T-helper 2 cell treated with Interferon-gamma antibody and Interleukin-4, amounts not matched to agents 5 μg/mL and 100 μg/mL, for 36 hours (primary cell): Measurements from ENCODE around the gene URB2.
A peak's percentile ranks its signal among the peaks of the same experiment; 100 is the strongest.
"Not testable (repeated sequence)": the region's sequence is repeated elsewhere in the genome, so short reads cannot be mapped to it uniquely, and the experiment has no call there.

Experiments
- DNase-seq: peaks from one replicate; pipeline ENCODE4 v3.0.0; 2021; ENCODE audit warnings: low spot score
- H3K27ac Mint-ChIP-seq: one replicate; pipeline ENCODE4 v1.8.0; 2021; ENCODE audit warnings: mild to moderate bottlenecking, mixed read lengths
- H3K27me3 Mint-ChIP-seq: one replicate; pipeline ENCODE4 v1.8.0; 2021; ENCODE audit warnings: low read depth, mixed read lengths
- H3K36me3 Mint-ChIP-seq: one replicate; pipeline ENCODE4 v1.8.0; 2021; ENCODE audit warnings: low read depth, mixed read lengths
- H3K4me1 Mint-ChIP-seq: one replicate; pipeline ENCODE4 v1.8.0; 2021; ENCODE audit warnings: low read depth, mixed read lengths
- H3K4me3 Mint-ChIP-seq: one replicate; pipeline ENCODE4 v1.8.0; 2022; ENCODE audit warnings: mild to moderate bottlenecking, moderate library complexity, mixed read lengths
- H3K9me3 Mint-ChIP-seq: one replicate; pipeline ENCODE4 v1.8.0; 2021; ENCODE audit warnings: mixed read lengths

URB2 gene

DNA sequence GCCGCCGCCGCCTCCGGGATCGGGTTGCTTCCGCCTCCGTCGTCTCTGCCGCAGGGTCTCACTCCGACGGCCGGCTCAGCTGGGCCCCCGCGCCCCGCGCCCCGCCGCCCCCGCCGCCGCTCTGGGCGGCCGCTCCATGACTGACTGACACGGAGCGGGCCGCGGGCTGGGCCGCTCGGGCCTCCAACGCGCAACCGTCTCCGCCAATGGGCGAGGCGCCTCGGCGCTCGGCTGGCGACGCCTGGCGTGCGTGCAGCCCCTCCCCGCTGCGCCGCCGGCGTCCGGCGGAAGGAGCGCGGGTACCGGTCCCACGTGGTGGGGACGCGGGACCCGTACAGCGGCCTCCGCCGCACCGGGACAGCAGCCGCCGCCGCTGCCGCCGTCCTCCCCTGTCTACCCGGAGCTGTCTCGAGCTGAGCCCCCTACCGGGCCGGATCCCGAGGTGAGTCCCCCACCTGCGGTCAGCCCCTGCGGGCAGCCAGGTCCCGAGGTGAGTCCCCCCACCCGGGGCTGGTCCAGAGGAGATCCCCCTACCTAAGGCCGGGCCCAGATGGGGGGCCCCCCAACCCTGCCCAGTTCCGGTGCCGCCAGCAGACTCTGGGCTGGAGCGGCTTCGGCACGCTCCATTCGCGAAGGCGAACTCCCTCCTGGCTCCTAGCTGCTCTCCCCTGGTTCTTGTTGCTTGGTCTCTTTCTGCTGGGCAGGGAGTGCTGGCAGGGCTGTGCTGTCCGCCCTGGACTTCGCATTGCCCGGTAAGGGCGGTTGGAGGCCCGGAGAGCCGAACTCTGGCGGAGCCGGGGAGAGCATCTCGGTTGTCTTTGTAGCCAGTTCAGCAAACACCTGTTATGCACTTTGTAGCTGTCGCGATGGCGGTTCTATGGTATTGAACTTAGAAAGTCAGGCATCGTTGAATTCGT lies at the start of gene URB2, which contains the start of gene TAF5L:
TSS of gene URB2 (plus strand) at position 333 of the 917 bp plus-strand sequence. CDS start 1,387 bp downstream, outside the sequence.
TSS of gene TAF5L (minus strand) at position 208 of the 917 bp plus-strand sequence. CDS start 11,640 bp downstream, outside the sequence.
- peak; percentile 92 for DNase-seq
- H3K4me1 Mint-ChIP-seq, result peaks cover 38% of the 10 kb centered on the region
- H3K27ac Mint-ChIP-seq, result peak within 1 kb of the TSS; percentile 96
- H3K36me3 Mint-ChIP-seq, result peaks cover 23% of the 10 kb centered on the region
- H3K4me3 Mint-ChIP-seq, result peak within 1 kb of the TSS; percentile 99
- H3K27me3 Mint-ChIP-seq, result no peaks in the 10 kb centered on the region
- no peaks in the 10 kb centered on the region for H3K9me3 Mint-ChIP-seq

GRCh38 chr1:229578168-229579058 lies 47.6 kb upstream of the URB2 start:
- H3K27ac Mint-ChIP-seq, result no peak overlapping the region
- DNase-seq, result no peak

DNA sequence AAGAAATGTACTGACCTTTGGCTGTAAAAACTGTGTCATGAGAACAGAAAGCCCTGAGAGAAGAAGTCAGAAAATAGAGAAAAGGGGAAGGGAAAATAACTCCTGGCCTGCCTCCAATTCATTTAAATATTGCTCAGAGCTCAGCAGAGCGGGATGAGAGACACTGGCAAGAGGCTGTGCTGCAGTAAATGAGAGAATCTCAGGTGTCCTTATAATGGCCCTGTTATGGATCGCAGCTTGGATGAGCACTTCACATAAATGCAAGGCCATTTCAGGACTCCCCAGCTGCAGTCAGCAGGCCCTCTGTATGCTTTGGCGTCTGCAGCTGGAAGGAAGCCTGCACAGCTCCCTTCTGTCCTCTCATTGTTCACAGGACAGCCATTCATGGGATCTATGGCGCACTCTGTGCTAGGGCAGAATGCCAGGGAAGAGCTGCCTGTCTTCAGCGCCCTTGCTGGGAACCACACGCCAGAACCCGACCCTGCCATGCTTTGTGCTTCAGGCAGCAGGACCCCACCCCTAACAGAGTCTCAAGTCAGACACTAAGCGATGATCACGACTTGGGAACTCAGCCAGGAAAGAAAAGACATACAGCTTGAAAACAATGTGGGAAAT lies 46.9 kb upstream of the URB2 start:
- no peaks in the 10 kb centered on the region for H3K9me3 Mint-ChIP-seq
- no peak overlapping the region for H3K27ac Mint-ChIP-seq
- H3K4me1 Mint-ChIP-seq, result no peaks in the 10 kb centered on the region
- no peak overlapping the region for H3K4me3 Mint-ChIP-seq
- no peak for DNase-seq
- H3K27me3 Mint-ChIP-seq, result peaks cover 15% of the 10 kb centered on the region
- H3K36me3 Mint-ChIP-seq, result no peaks in the 10 kb centered on the region

More at GRCh38 chr1:229578168-229579058, 47.6 kb upstream of the URB2 start:
- Mint-ChIP-seq H3K27me3 (peaks cover 15% of the 10 kb centered on the region), H3K36me3 (no peaks in the 10 kb centered on the region), H3K4me1 (no peaks in the 10 kb centered on the region), H3K9me3 (no peaks in the 10 kb centered on the region), H3K4me3 (no peak overlapping the region)

- DNase-seq, result no peak
- H3K4me3 Mint-ChIP-seq, result no peak overlapping the region
- no peaks in the 10 kb centered on the region for H3K9me3 Mint-ChIP-seq
- no peaks in the 10 kb centered on the region for H3K4me1 Mint-ChIP-seq
- H3K27ac Mint-ChIP-seq, result no peak overlapping the region
- H3K27me3 Mint-ChIP-seq, result peaks cover 15% of the 10 kb centered on the region
- no peaks in the 10 kb centered on the region for H3K36me3 Mint-ChIP-seq
Measured at GRCh38 chr1:229581485-229581884, 44.6 kb upstream of the URB2 start.

DNA sequence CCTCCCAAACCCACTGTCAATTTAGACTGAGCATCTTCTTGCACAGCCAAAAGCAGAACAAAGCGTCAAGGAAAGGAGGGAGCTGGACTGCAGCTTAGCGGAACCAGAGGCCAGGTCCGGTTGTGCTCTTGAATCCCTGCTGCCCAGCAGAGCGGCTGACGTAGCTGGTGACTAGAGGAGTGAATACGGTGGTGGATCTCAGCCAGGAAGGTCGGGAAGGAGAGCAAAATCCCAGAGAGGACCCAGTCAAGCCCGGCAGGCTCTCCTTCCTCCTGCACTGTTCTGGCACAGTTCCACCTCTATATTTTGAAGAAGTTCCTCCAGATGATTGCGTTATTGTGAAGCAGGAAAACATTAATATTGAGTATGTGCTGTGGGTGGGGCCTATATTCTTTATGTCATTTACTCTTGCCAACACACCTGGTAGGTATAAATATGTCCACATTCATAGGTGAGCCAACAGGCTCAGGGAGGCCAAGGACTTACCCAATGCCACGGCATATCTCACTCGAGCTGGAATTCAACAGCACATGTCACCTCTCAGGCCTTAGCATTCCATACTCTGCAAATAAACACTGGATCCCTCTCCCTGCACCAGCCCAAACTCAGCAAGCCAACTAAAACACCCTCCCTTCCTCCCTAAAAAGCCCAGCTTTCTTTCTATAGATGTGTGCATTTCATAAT lies 43.9 kb upstream of the URB2 start:
- Mint-ChIP-seq H3K4me1 (no peaks in the 10 kb centered on the region), H3K9me3 (no peaks in the 10 kb centered on the region), H3K4me3 (no peak overlapping the region), H3K27ac (no peak overlapping the region), H3K36me3 (no peaks in the 10 kb centered on the region), H3K27me3 (peaks cover 15% of the 10 kb centered on the region)
- DNase-seq, result no peak

GRCh38 chr1:229582715-229583114 lies 43.3 kb upstream of the URB2 start:
- Mint-ChIP-seq H3K36me3 (no peaks in the 10 kb centered on the region), H3K27ac (no peak overlapping the region), H3K4me3 (no peak overlapping the region), H3K27me3 (peaks cover 15% of the 10 kb centered on the region), H3K9me3 (no peaks in the 10 kb centered on the region), H3K4me1 (no peaks in the 10 kb centered on the region)
- no peak for DNase-seq

GRCh38 chr1:229585338-229585737 lies 40.7 kb upstream of the URB2 start:
- H3K27me3 Mint-ChIP-seq, result peaks cover 3% of the 10 kb centered on the region
- no peaks in the 10 kb centered on the region for H3K4me1 Mint-ChIP-seq
- no peak for DNase-seq
- H3K27ac Mint-ChIP-seq, result no peak overlapping the region
- H3K36me3 Mint-ChIP-seq, result no peaks in the 10 kb centered on the region
- H3K4me3 Mint-ChIP-seq, result no peak overlapping the region
- no peaks in the 10 kb centered on the region for H3K9me3 Mint-ChIP-seq

- no peak for DNase-seq
- Mint-ChIP-seq H3K27ac (no peak overlapping the region), H3K27me3 (no peaks in the 10 kb centered on the region), H3K4me3 (no peak overlapping the region), H3K4me1 (no peaks in the 10 kb centered on the region), H3K9me3 (no peaks in the 10 kb centered on the region), H3K36me3 (peaks cover 9% of the 10 kb centered on the region)
Measured at GRCh38 chr1:229590119-229590518, 35.9 kb upstream of the URB2 start.

DNA sequence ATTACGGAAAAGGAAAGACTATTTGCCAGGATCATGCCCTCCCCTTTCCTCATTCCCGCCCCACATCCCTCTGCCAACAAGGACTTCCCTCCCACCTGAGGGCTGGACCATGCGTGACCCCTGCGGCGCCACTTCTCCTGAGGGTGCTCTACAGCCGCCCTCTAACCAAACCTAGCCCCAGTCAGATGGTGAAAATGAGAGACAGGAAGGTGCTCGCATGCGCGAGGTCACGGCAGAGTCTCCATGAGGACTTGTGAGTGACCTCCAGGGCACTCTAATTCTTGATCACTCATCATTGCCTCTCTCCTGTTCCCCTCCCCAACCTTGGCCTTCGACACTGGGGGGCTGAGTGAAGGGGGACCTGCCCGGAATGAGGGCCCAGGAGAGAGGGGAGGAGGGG lies 32.2 kb upstream of the URB2 start:
- H3K27me3 Mint-ChIP-seq, result no peaks in the 10 kb centered on the region
- DNase-seq, result no peak
- no peak overlapping the region for H3K4me3 Mint-ChIP-seq
- H3K27ac Mint-ChIP-seq, result peak overlapping the region; percentile 15
- no peaks in the 10 kb centered on the region for H3K4me1 Mint-ChIP-seq
- H3K9me3 Mint-ChIP-seq, result no peaks in the 10 kb centered on the region
- H3K36me3 Mint-ChIP-seq, result peaks cover 11% of the 10 kb centered on the region

- no peaks in the 10 kb centered on the region for H3K9me3 Mint-ChIP-seq
- H3K4me1 Mint-ChIP-seq, result no peaks in the 10 kb centered on the region
- no peak overlapping the region for H3K27ac Mint-ChIP-seq
- H3K27me3 Mint-ChIP-seq, result no peaks in the 10 kb centered on the region
- no peak overlapping the region for H3K4me3 Mint-ChIP-seq
- H3K36me3 Mint-ChIP-seq, result peaks cover 12% of the 10 kb centered on the region
- no peak for DNase-seq
Measured at GRCh38 chr1:229594227-229595008, 31.6 kb upstream of the URB2 start.

GRCh38 chr1:229595876-229596275 lies 30.2 kb upstream of the URB2 start:
- H3K36me3 Mint-ChIP-seq, result peaks cover 20% of the 10 kb centered on the region
- not testable (repeated sequence) for H3K27me3 Mint-ChIP-seq, H3K4me3 Mint-ChIP-seq, H3K27ac Mint-ChIP-seq, H3K9me3 Mint-ChIP-seq, DNase-seq, H3K4me1 Mint-ChIP-seq

DNA sequence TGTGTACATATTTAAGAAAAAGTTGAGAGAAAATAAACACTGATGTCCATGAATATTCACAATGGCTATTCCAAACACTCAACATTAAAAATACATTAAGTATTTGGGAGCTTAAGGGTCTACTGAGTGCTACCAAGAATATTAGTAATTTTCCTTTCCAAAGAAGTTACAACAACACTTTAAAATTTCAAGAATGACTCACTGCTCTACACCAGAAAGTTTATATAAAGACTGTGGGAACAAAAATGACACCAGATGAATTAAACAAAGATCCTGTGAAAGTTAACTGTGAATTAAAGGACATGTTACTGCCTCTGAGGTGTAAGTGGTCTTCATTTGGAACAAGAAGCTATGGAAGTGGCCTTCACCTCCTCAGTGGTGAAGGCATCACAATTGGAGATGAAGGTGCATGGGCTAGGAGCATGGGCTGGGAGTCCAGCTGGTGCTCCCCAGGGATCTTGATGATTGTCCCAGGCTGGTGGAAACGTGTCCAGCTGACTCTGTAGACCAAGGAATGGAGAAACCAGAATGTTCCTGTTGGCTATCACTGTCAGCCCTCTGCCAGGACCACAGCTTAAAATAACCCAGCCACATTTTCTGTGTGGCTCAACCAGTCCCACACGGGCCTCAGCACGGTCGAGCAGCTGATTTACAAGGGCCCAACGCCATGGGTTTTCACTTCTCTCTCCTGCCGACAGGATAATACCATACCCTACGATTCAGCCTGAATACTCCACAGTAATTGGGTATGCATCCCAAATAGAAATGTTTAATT lies 28.9 kb upstream of the URB2 start:
- H3K9me3 Mint-ChIP-seq, result no peaks in the 10 kb centered on the region
- H3K27ac Mint-ChIP-seq, result no peak overlapping the region
- H3K27me3 Mint-ChIP-seq, result no peaks in the 10 kb centered on the region
- H3K36me3 Mint-ChIP-seq, result peaks cover 27% of the 10 kb centered on the region
- no peak for DNase-seq
- peaks cover 3% of the 10 kb centered on the region for H3K4me1 Mint-ChIP-seq
- H3K4me3 Mint-ChIP-seq, result no peak overlapping the region
